GM19372 (cell line): ENCODE results near the gene BEST2.
"Not testable (repeated sequence)": the region's sequence is repeated elsewhere in the genome, so short reads cannot be mapped to it uniquely, and the experiment has no call there.

Experiments
- ATAC-seq: cut with Tn5 transposase; IDR thresholded peaks from one replicate; pipeline ENCODE4 v1.9.1; 2021; ENCODE audit warnings: mild to moderate bottlenecking, low read depth, moderate library complexity; ENCODE audit not compliant: unreplicated experiment

BEST2 gene

GRCh38 chr19:12751635-12752034 is at the start of gene BEST2:
Gene BEST2 (plus strand): TSS chr19:12751791. CDS start chr19:12752593, 802 bp downstream.
- ATAC-seq, result no peak

- ATAC-seq, result no peak
These were observed 48.5 kb upstream of the BEST2 start for GRCh38 chr19:12703046-12703445.

- ATAC-seq, result no peak
These were observed 46.4 kb upstream of the BEST2 start for GRCh38 chr19:12705169-12705568.

- ATAC-seq, result no peak
These were observed 45.8 kb upstream of the BEST2 start for GRCh38 chr19:12705654-12706331.

DNA sequence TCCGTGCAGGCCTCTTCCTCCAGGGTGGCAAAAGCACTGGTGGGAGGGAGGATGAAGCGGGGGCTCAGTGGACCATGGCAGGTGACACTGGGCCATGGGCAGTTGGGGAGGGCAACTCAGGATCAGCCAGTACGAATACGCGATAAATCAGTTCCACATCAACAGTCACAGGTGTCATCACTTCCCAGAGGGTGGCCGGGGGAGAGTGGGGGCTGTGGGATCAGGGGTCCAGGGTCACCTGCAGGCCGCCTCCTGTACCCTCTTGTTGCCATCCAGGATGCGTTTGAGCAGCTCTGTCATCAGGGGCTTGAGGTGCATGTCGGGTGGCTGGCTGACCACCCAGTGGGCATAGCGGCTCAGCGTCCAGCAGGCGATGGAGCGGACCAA is 45.3 kb upstream of the BEST2 start:
- ATAC-seq, result no peak

DNA sequence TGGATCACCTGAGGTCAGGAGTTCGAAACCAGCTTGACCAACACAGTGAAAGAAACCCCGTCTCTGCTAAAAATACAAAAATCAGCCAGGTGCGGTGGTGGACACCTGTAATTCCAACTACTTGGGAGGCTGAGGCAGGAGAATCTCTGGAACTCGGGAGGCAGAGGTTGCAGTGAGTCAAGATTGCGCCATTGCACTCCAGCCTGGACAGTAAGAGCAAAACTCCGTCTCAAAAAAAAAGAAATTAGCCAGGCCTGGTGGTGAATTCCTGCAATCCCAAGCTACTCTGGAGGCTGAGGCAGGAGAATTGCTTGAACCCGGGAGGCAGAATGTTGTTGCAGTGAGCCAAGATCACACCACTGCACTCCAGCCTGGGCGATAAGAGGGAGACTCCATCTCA is 43.0 kb upstream of the BEST2 start:
- no peak for ATAC-seq

- no peak for ATAC-seq
These were observed 40.4 kb upstream of the BEST2 start for GRCh38 chr19:12711187-12711586.

DNA sequence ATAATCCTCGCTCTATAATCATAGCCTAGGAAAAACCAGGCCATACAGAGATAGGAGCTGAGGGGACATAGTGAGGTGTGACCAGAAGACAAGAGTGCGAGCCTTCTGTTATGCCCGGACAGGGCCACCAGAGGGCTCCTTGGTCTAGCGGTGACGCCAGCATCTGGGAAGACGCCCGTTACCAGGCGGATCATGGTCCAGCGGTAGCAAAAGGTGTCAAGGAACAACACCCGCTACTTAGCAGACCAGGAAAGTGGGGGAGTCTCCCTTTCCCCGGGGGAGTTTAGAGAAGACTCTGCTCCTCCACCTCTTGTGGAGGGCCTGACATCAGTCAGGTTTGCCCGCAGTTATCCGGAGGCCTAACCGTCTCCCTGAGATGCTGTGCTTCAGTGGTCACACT is 39.5 kb upstream of the BEST2 start:
- not testable (repeated sequence) for ATAC-seq

DNA sequence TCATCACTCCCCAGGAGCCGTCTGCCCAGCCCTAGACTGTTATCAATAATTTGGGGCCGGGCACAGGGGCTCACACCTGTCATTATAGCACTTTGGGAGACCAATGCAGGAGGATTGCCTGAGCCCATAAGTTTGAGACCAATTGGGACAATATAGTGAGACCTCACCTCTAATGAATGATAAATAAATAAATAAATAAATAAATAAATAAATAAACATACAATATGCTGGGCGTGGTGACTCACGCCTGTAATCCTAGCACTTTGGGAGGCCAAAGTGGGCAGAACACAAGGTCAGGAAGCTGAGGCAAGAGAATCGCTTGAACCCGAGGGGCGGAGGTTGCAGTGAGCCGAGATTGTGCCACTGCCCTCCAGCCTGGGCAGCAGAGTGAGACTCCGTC is 38.3 kb upstream of the BEST2 start:
- not testable (repeated sequence) for ATAC-seq

GRCh38 chr19:12715102-12715501 is 36.5 kb upstream of the BEST2 start:
- ATAC-seq, result no peak

DNA sequence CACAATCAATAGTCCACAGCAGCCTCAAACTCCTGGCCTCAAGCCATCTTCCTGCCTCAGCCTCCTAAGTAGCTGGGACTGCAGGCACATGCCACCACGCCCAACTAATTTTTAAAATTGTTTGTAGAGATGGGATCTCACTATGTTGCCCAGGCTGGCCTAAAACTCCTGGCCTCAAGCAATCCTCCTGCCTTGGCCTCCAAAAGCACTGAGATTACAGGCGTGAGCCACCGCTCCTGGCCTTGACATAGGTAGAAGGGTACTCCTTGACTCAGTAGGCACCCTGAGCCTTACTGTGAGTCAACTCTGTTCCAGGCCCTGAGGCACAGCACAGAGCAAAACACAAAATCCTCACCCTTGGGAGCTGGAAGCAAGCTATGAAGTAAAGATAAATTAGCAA is 35.7 kb upstream of the BEST2 start:
- ATAC-seq, result no peak

DNA sequence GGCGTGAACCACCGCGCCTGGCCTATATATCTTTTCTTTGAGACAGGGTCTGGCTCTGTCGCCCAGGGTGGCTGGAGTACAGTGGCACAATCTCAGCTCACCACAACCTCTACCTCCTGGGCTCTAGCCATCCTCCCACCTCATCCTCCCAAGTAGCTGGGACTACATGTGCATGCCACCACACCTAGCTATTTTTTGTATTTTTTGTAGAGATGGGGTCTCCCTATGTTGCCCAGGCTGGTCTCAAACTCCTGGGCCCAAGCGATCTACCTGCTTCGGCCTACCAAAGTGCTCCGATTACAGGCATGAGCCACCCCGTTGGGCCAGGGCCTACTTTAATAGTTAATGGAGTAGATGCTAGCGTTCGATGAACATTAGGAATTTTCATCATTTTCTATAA is 31.3 kb upstream of the BEST2 start:
- ATAC-seq, result no peak

- no peak for ATAC-seq
These were observed 30.5 kb upstream of the BEST2 start for GRCh38 chr19:12720851-12721655.

DNA sequence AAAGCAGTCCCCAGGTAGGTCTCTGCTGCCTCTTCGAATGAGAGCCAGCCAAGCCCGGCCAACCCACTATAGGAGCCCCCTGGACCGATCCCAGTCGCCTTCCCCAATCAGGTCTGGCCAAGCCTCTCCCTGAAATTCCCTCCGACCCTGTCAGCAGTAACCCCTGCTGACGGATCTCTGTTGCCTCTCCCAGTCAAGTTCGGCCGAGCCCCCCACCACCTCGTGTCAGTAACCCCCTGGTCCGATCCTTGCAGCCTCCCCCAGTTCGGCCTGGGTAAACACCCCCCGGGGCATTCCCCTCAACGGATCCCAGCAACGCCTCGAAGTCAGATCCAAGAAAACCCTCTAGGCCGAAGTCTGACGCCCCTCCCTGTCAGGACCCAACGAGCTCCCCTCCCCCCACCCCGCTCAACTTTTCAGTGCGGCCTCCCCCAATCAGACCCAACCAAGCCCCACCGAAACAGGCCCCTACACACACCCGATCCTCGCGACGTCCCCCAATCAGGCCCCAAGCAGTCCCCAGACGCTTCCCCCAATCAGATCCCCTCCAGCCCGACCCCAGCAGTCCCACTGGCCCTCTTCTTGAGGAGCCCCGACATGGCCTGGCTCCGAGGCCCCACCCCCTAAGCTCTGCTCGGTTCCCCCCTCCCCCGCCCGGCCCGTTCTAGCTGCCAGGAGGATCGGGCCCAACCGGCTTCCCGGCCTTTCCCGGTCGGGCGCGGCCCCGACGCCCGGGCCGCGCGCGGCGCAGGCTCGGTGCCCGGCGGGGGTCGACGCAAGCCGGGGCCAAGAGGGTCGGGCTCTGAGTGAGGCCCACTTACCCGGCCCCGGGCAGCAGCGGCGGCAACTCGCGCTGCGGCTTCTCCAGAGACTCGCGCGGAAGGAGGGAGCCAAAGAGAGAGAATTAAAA is 29.7 kb upstream of the BEST2 start:
- peak; percentile 26 for ATAC-seq

- ATAC-seq, result peak; percentile 80
These were observed 28.8 kb upstream of the BEST2 start for GRCh38 chr19:12722566-12723380.

DNA sequence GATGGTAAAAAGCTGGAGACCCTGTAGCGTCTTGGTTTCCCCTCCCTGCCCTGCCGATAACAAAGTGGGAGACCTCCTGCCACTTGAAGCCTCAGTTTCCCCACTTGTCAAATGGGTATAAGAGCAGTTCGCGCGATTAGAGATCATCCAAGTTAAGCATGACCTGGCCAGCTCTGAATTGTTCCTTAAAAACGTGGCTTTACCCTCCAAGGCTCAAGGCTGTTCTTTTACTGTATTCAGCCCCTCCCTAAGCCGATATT is 28.3 kb upstream of the BEST2 start:
- no peak for ATAC-seq

DNA sequence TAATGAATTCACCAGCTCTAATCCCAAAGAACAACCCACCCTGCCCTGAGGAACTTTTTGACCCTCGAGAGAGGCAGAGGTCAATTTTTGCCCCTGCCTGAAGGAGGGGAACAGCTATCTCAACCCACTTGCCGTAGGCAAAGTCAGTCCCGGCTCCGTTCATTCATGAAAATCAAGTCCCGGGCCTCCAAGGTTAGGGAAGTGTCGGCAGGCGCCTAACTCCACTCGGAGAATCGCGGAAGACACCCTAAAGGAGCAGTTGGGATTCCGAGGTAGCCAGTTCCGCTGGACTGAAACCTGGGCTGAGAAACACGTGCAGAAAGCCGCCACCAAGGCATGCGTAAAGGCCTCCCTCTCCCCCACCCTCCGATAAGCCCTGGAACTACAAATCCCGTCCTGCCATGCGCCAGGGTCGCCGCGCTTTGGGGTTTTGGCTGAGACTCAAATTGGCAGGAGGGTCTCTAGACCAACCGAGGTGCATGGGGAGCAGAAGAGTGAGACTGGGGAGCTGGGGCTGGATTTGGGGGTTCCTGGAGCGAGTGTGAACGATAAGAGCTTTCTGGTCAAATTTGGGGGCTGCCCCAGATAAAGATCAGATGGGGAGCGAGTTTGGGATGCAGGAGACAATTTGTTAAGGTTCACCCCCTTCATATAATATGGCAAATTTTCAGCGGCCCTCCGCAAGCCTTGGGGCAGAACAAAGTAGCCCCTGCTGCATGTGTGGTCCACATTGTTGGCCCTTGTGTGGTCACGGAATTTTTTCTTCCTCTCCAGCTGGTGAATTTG is 27.8 kb upstream of the BEST2 start, which contains the start of gene TNPO2:
TNPO2 (minus strand) TSS at position 292 of the 786 bp plus-strand sequence. CDS start 2,955 bp downstream, outside the sequence.
- ATAC-seq, result no peak

- ATAC-seq, result not testable (repeated sequence)
These were observed 26.0 kb upstream of the BEST2 start for GRCh38 chr19:12725612-12726011.

DNA sequence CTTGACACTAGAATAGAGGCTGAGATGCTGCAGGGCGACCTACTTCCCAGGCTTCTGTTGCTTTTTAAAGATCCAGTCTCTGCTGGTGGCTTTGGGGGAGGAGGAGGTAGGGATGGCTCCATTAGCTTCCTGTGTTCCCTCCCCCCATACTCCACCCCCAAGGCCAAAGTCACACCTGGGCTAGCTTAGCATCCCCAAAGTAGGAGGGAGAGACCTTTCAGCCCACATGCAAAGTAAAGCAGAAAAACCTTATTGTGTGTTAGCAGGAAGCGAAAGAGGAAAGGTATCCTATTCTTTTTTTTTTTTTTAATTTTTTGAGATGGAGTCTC is 24.6 kb upstream of the BEST2 start:
- no peak for ATAC-seq
